Measurements from ENCODE around the gene MAN1A1.

Gene MAN1A1

DNA sequence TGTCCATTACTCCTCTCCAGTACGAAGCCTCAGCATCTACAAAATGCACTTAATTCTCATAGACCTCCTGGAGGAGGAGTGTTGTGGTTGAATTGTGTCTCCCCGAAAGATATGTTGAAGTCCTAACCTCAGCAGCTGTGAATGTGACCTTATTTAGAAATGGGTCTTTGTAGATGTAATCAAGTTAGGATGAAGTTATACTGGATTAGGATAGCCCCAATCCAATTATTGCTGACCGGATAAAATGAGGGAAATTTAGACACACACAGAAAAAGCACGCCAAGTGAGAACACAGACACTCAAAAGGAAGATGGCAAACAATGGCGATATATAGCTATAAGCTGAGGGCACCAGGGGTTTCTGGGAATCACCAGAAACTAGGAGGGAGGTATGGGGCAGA lies 206.9 kb downstream of the MAN1A1 start:
- DNase-seq (ENCODE audit: insufficient read length, low spot score), result no peak
- FAIRE-seq, result no peak
- TF ChIP-seq POLR2A (IDR thresholded peaks at IDR 0.05; ENCODE audit: low read depth, low read length), result no peak

DNA sequence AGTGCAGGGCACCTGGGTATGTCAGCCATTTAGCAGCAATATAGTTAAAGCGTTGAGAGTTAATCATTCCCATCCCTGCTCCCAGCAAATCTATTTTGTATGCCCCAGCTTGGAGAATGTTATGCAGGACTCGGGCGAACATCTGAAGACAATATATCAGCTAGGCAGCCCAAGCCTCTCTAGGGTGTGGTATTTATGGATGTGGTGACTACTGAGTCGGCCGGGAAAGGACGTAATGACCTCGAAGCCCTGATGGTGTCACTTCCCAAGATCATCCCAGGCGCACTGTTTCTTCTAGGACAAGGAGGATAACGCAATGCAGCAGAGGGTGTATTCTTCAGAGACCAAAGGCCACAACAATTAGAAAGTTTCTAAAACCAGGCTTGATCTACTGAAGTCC lies 207.5 kb downstream of the MAN1A1 start:
- no peak for TF ChIP-seq POLR2A (IDR thresholded peaks at IDR 0.05; ENCODE audit: low read depth, low read length)
- no peak for FAIRE-seq

DNA sequence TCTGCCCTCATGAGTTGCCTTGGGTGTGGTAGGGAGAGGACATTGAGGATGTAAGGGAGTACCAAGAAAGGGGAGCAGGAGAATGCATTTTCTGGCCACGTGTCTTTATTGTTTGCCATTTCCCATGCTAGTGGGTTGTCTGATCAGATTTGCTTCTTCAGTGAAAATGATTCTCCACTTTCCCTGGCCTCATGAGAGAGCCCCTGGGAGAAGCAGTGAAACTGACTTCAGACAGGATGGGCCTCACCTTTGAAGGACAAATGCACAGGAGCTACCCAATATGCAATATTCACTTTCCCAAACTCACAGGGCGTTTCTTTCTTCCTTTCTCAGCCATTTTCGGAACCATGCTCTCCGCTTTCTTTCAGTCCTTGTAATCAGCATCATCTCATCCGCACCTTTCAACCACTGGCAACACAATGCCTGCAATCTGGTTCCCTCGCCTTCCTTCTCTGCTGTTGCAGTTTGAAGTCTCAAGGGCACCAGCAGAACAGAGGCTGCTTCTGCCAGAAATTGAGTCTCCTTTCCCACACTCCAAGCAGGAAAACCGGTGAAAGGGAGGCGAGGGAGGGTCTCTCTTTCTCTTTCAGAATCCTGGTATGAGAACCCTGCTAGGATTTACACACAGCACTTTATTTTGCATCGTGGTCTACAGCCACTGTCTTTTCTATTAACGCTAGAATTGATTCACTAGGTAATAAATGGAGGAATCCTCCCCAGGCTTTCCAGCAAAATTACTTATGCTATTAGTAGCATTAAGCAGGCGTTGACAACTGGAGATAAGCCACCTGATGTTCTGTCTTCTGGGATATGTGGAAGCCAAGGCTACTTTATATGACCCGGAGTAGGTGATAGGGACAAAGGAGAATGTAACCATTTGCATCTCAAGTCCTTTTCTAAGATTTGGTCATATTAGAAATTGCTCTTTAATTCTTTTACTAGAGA lies 209.1 kb downstream of the MAN1A1 start:
- no peak for FAIRE-seq
- no peak for DNase-seq (ENCODE audit: insufficient read length, low spot score)
- no peak for TF ChIP-seq POLR2A (IDR thresholded peaks at IDR 0.05; ENCODE audit: low read depth, low read length)

More for the DNA sequence above, 207.5 kb downstream of the MAN1A1 start:
- no peak for DNase-seq (ENCODE audit: insufficient read length, low spot score)

DNA sequence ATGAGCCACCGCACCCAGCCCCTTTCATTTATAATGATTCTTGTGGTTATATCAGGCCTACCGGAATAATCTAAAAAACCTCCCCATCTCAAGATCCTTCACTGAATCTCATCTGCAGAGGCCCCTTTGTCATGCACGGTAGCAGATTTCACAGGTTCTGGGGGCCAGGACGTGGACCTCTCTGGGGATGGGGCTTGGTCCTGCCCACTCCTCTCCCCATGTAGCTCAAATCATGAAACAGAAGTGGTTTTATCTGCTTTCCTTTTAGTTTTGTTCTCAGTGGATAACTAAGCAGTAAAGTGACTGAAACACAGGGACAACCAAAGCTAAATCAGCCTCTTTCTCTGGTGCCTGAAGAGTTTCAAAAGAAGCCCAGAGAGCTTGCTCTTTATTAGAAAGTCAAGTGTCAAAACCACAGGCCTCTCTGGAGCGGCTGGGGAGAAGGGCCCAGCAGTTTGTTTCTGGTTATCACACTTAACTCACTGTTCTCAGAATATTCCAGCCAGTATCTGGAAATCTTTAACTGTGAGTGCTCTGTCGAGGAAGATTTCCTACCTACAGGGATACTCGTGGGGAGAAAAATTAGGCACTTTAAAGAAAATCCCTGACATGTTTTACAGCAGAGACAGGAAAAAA lies 210.5 kb downstream of the MAN1A1 start:
- FAIRE-seq (no peak), DNase-seq (ENCODE audit: insufficient read length, low spot score) (no peak)
- TF ChIP-seq POLR2A (IDR thresholded peaks at IDR 0.05; ENCODE audit: low read depth, low read length), result no peak

- no peak for TF ChIP-seq POLR2A (IDR thresholded peaks at IDR 0.05; ENCODE audit: low read depth, low read length)
- FAIRE-seq (no peak), DNase-seq (ENCODE audit: insufficient read length, low spot score) (no peak)
Observed at GRCh38 chr6:119137194-119138072, 212.1 kb downstream of the MAN1A1 start.

- no peak for FAIRE-seq
- no peak for DNase-seq (ENCODE audit: insufficient read length, low spot score)
- no peak for TF ChIP-seq POLR2A (IDR thresholded peaks at IDR 0.05; ENCODE audit: low read depth, low read length)
Observed at GRCh38 chr6:119134752-119135151, 214.8 kb downstream of the MAN1A1 start.

DNA sequence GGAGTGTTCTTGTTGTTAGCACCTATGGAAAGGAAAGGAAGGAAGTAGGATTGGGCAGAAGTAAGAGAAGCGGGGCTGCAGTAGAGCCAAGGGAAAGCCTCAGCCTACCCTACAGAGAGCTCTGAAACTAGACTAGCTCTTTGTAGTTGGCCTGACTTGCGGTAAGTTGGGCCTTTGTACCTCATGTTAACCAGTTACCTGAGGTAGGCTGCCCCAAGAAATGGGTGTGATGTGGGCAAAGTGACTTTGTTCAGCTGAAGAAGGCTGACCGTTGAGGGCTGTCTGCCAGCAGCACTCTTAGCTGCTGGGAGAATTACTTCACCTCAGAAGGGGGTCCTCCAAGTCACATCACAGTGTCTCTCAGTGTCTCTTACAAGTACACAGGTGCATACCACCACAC lies 216.2 kb downstream of the MAN1A1 start:
- FAIRE-seq (no peak), DNase-seq (ENCODE audit: insufficient read length, low spot score) (no peak)
- no peak for TF ChIP-seq POLR2A (IDR thresholded peaks at IDR 0.05; ENCODE audit: low read depth, low read length)

GRCh38 chr6:119132261-119132981 lies 217.1 kb downstream of the MAN1A1 start:
- FAIRE-seq, result no peak
- TF ChIP-seq POLR2A (IDR thresholded peaks at IDR 0.05; ENCODE audit: low read depth, low read length), result no peak

GRCh38 chr6:119129968-119130484 lies 219.5 kb downstream of the MAN1A1 start:
- TF ChIP-seq POLR2A (IDR thresholded peaks at IDR 0.05; ENCODE audit: low read depth, low read length), result no peak
- DNase-seq (ENCODE audit: insufficient read length, low spot score), result no peak
- no peak for FAIRE-seq

More at GRCh38 chr6:119132261-119132981, 217.1 kb downstream of the MAN1A1 start:
- no peak for DNase-seq (ENCODE audit: insufficient read length, low spot score)

- FAIRE-seq (no peak), DNase-seq (ENCODE audit: insufficient read length, low spot score) (no peak)
- no peak for TF ChIP-seq POLR2A (IDR thresholded peaks at IDR 0.05; ENCODE audit: low read depth, low read length)
Observed at GRCh38 chr6:119129148-119129967, 220.2 kb downstream of the MAN1A1 start.

DNA sequence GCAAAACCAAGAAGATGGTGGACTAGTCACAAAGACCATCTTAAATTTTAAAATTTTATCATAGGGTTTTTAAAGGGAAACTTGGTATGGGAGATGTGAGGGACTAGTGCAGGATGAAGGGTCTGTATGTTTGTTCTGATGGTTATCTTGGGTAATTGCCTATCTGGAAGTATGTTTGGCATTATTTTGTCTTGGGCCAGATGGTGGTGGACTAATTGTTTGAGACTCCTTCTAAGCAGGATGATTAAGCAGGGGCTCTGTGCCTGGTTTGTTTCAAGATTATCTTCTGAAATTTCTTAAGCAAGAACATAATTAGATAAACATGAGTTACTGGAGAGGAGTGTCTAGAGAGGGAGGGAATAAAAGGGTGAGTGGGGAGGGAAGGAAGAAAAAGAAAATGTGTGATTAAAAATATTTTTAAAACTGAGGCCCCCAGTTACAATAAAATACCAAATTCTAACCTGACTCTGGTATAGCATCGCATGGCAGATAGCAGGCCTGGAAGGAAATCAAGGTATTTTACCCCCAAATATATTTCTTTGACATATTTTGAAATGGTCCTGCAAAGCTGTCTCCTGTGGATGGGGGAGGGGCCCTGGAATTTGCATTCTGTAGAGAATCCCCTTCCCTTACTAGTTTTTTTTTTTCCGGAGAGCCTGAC lies 221.2 kb downstream of the MAN1A1 start:
- no peak for DNase-seq (ENCODE audit: insufficient read length, low spot score)
- TF ChIP-seq POLR2A (IDR thresholded peaks at IDR 0.05; ENCODE audit: low read depth, low read length), result no peak
- no peak for FAIRE-seq

DNA sequence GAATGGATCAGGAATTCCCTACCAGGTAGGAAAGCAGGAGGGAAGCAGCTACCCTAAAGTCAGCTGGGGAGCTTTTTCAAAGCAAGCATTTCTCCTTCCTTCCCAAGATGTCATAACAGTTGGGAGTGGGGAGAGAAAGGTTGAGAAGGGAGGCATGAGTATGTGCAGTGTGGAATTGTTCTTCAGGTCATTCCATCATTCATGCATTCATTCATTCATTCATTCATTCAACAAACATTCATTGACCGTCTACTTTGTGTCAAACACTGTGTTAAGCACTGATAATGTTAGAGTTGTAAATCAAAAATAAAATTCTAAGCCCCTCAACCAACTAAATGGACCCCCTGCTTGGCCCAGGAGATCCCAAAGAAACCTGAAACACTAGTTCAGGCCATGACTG lies 221.9 kb downstream of the MAN1A1 start:
- FAIRE-seq, result no peak
- TF ChIP-seq POLR2A (IDR thresholded peaks at IDR 0.05; ENCODE audit: low read depth, low read length), result no peak

More for the DNA sequence above, 221.9 kb downstream of the MAN1A1 start:
- DNase-seq (ENCODE audit: insufficient read length, low spot score), result no peak

Measured in H54 (cell line).